ENCODE data around the gene MYADM. TPM values are rescaled to one million over a fixed set of nuclear protein-coding genes. Genes with fewer than 3 reads are reported as not detected.
"Not testable (repeated sequence)": the region's sequence is repeated elsewhere in the genome, so short reads cannot be mapped to it uniquely, and the experiment has no call there.

Gene MYADM
- total and polyA plus RNA-seq, 2 experiments from 2014 or later = 42.1 to 211 TPM

DNA sequence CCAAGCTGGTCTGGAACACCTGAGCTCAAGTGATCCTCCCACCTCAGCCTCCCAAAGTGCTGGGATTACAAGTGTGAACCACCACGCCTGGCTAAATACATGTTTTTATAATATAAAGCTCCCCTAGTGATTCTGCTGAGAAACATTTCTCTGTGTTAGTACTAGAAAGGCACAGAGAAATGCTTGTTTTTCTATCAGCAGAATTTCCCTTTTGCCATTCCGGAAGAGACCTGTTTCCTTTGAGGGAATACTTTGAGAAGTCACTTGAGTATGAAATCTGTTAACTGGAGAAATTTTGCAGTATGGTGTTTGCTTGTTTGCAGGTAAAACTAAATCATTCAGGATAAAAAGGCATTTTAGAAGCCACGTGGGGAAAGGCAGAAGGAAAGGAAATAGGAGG, 39.2 kb upstream of the MYADM start:
- no peak for TF ChIP-seq EZH2 (IDR thresholded peaks at IDR 0.05; ENCODE audit: borderline replicate concordance)
- TF ChIP-seq, protein P1, sequence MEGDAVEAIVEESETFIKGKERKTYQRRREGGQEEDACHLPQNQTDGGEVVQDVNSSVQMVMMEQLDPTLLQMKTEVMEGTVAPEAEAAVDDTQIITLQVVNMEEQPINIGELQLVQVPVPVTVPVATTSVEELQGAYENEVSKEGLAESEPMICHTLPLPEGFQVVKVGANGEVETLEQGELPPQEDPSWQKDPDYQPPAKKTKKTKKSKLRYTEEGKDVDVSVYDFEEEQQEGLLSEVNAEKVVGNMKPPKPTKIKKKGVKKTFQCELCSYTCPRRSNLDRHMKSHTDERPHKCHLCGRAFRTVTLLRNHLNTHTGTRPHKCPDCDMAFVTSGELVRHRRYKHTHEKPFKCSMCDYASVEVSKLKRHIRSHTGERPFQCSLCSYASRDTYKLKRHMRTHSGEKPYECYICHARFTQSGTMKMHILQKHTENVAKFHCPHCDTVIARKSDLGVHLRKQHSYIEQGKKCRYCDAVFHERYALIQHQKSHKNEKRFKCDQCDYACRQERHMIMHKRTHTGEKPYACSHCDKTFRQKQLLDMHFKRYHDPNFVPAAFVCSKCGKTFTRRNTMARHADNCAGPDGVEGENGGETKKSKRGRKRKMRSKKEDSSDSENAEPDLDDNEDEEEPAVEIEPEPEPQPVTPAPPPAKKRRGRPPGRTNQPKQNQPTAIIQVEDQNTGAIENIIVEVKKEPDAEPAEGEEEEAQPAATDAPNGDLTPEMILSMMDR (IDR thresholded peaks at IDR 0.05; ENCODE audit: poor library complexity) = no peak
- TF ChIP-seq EZH2phosphoT487 (IDR thresholded peaks at IDR 0.05; ENCODE audit: low read depth, severe bottlenecking, unreplicated experiment) = no peak
- Histone ChIP-seq H4K20me1 (ENCODE audit: insufficient read depth, poor library complexity, severe bottlenecking) (no peaks in the 10 kb centered on the region), H3K9me2 (replicated peaks; ENCODE audit: insufficient read depth) (no peaks in the 10 kb centered on the region), H2AFZ (no peak overlapping the region), H3K27me3 (peaks cover 24% of the 10 kb centered on the region), H3K36me3 (replicated peaks; ENCODE audit: insufficient read depth, low read depth) (no peaks in the 10 kb centered on the region), H3K4me2 (no peak overlapping the region), H3K4me1 (ENCODE audit: insufficient read depth) (no peaks in the 10 kb centered on the region), H3K79me2 (no peaks in the 10 kb centered on the region), H3K27ac (no peak overlapping the region), H3K4me3 (no peak overlapping the region), H3K9me3 (ENCODE audit: low read depth) (no peaks in the 10 kb centered on the region)
- 78% methylated on average over 3 of the region's 3 CpGs for WGBS (ENCODE audit: low lambda C conversion rate, missing lambda C conversion rate)
- no peak for DNase-seq (ENCODE audit: low spot score)

- not testable (repeated sequence) for H3K79me2 ChIP-seq; H3K36me3 ChIP-seq (replicated peaks; ENCODE audit: insufficient read depth, low read depth); H2AFZ ChIP-seq; H3K4me1 ChIP-seq (ENCODE audit: insufficient read depth); H3K9me3 ChIP-seq (ENCODE audit: low read depth); H3K9me2 ChIP-seq (replicated peaks; ENCODE audit: insufficient read depth); H3K4me3 ChIP-seq; H3K27ac ChIP-seq; H4K20me1 ChIP-seq (ENCODE audit: insufficient read depth, poor library complexity, severe bottlenecking); DNase-seq (ENCODE audit: low spot score); H3K4me2 ChIP-seq
- peaks cover 24% of the 10 kb centered on the region for H3K27me3 ChIP-seq
- 13% methylated on average over 6 of the region's 13 CpGs for WGBS (ENCODE audit: low lambda C conversion rate, missing lambda C conversion rate)
These were observed 34.8 kb upstream of the MYADM start for GRCh38 chr19:53832861-53833260.

DNA sequence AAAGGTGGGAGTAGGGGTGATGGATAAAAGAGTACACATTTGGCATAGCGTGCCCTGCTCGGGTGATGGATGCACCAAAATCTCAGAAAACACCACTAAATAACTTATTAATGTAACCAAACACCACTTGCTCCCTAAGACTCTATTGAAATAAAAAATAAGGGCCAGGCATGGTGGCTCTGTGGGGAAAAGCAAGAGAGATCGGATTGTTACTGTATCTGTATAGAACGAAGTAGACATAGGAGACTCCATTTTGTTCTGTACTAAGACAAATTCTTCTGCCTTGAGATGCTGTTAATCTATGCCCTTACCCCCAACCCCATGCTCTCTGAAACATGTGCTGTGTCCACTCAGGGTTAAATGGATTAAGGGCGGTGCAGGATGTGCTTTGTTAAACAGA, 29.2 kb upstream of the MYADM start:
- H3K4me3 ChIP-seq; H3K4me1 ChIP-seq (ENCODE audit: insufficient read depth); H3K79me2 ChIP-seq; H3K27ac ChIP-seq; H2AFZ ChIP-seq; H3K4me2 ChIP-seq; H4K20me1 ChIP-seq (ENCODE audit: insufficient read depth, poor library complexity, severe bottlenecking); H3K9me3 ChIP-seq (ENCODE audit: low read depth); DNase-seq (ENCODE audit: low spot score); H3K27me3 ChIP-seq; H3K9me2 ChIP-seq (replicated peaks; ENCODE audit: insufficient read depth); H3K36me3 ChIP-seq (replicated peaks; ENCODE audit: insufficient read depth, low read depth): not testable (repeated sequence)
- 69% methylated on average over 5 of the region's 5 CpGs for WGBS (ENCODE audit: low lambda C conversion rate, missing lambda C conversion rate)

DNA sequence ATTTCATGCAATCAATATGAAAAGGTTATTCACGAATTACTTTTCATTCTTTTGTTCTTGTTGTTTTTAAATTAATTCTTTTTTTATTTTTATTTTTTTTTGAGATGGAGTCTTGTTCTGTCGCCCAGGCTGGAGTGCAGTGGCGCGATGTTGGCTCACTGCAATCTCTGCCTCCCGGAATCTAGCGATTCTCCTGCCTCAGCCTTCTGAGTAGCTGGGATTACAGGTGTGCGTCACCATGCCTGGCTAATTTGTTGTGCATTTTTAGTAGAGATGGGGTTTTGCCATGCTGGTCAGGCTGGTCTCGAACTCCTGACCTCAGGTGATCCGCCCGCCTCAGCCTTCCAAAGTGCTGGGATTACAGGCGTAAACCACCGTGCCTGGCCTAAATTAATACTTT, 27.4 kb upstream of the MYADM start:
- not testable (repeated sequence) for H2AFZ ChIP-seq; H3K27me3 ChIP-seq; H4K20me1 ChIP-seq (ENCODE audit: insufficient read depth, poor library complexity, severe bottlenecking); H3K9me2 ChIP-seq (replicated peaks; ENCODE audit: insufficient read depth); H3K36me3 ChIP-seq (replicated peaks; ENCODE audit: insufficient read depth, low read depth); H3K27ac ChIP-seq; H3K4me3 ChIP-seq; H3K79me2 ChIP-seq; H3K4me2 ChIP-seq; H3K9me3 ChIP-seq (ENCODE audit: low read depth); DNase-seq (ENCODE audit: low spot score); H3K4me1 ChIP-seq (ENCODE audit: insufficient read depth)
- WGBS (ENCODE audit: low lambda C conversion rate, missing lambda C conversion rate) = 94% methylated on average over 12 of the region's 12 CpGs

DNA sequence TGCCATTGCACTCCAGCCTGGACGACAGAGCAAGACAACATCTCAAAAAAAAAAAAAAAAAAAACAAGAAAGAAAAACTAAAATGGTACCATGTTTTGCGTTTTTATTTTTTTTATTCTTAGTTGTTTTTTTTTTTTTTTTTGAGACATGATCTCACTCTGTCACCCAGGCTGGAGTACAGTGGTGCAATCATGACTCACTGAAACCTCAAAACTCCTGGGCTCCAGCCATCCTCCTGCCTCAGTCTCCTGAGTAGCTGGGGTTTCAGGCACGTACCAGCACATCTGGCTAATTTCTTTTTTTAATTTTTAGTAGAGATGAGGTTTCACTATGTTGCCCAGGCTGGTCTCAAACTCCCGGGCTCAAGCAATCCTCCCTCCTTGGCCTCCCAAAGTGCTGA, 26.8 kb upstream of the MYADM start:
- WGBS (ENCODE audit: low lambda C conversion rate, missing lambda C conversion rate) = 93% methylated on average over 4 of the region's 4 CpGs
- H3K4me1 ChIP-seq (ENCODE audit: insufficient read depth); H4K20me1 ChIP-seq (ENCODE audit: insufficient read depth, poor library complexity, severe bottlenecking); H3K27ac ChIP-seq; H3K9me3 ChIP-seq (ENCODE audit: low read depth); H3K36me3 ChIP-seq (replicated peaks; ENCODE audit: insufficient read depth, low read depth); DNase-seq (ENCODE audit: low spot score); H2AFZ ChIP-seq; H3K4me3 ChIP-seq; H3K4me2 ChIP-seq; H3K9me2 ChIP-seq (replicated peaks; ENCODE audit: insufficient read depth); H3K27me3 ChIP-seq; H3K79me2 ChIP-seq: not testable (repeated sequence)

DNA sequence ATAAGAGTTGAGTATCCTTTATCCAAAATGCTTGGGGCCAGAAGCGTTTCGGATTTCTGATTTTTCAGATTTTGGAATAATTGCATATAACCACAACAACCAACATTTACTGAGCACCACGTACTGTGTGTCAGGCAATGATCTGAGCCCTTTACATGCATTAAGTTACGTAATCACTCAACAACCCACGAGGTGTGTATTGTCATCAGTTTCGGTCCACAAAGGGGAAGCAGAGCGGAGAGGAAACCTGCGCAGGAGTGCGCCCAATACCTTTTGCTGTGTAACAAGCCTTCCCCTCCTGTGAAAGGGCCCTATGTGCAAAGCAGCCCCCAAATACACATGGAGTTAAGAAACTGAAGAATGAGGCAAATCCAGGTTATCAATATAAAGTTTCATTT, 22.8 kb upstream of the MYADM start:
- H3K9me3 ChIP-seq (ENCODE audit: low read depth) = no peaks in the 10 kb centered on the region
- no peaks in the 10 kb centered on the region for H3K9me2 ChIP-seq (replicated peaks; ENCODE audit: insufficient read depth)
- H3K27me3 ChIP-seq = no peaks in the 10 kb centered on the region
- H3K4me1 ChIP-seq (ENCODE audit: insufficient read depth) = no peaks in the 10 kb centered on the region
- no peak overlapping the region for H3K27ac ChIP-seq
- no peak overlapping the region for H3K4me2 ChIP-seq
- no peak overlapping the region for H3K4me3 ChIP-seq
- no peak overlapping the region for H2AFZ ChIP-seq
- DNase-seq (ENCODE audit: low spot score) = no peak
- WGBS (ENCODE audit: low lambda C conversion rate, missing lambda C conversion rate) = 92% methylated on average over 9 of the region's 9 CpGs
- TF ChIP-seq EZH2 (IDR thresholded peaks at IDR 0.05; ENCODE audit: borderline replicate concordance) = no peak
- no peak for TF ChIP-seq EZH2phosphoT487 (IDR thresholded peaks at IDR 0.05; ENCODE audit: low read depth, severe bottlenecking, unreplicated experiment)
- TF ChIP-seq, protein P1 (IDR thresholded peaks at IDR 0.05; ENCODE audit: poor library complexity) = no peak
- no peaks in the 10 kb centered on the region for H4K20me1 ChIP-seq (ENCODE audit: insufficient read depth, poor library complexity, severe bottlenecking)
- H3K36me3 ChIP-seq (replicated peaks; ENCODE audit: insufficient read depth, low read depth) = no peaks in the 10 kb centered on the region
- no peaks in the 10 kb centered on the region for H3K79me2 ChIP-seq

Measured in hepatocyte (in vitro differentiated cells).